A673 (cell line): ENCODE data around the gene PCDH17. TPM values are rescaled to one million over a fixed set of nuclear protein-coding genes. Genes with fewer than 3 reads are reported as not detected.

ENCODE experiments used
- BruUV-seq: library from RNA; stranded (reverse); fragments of 400-500 nt; replicated peaks from 2 replicates; lab custom pipeline; 2021; lab: Mats Ljungman, UMichigan
- CTCF ChIA-PET: fragments of 300-600 bp; sonication (Branson Sonifier 250); formaldehyde crosslinking; loops from one replicate; lab custom pipeline; 2022; ENCODE audit warnings: antibody characterized with exemption; lab: Charles Lee
- POLR2A ChIA-PET: fragments of 300-600 bp; sonication (Branson Sonifier 250); formaldehyde crosslinking; loops from one replicate; lab custom pipeline; 2022; ENCODE audit warnings: antibody characterized with exemption; ENCODE audit not compliant: low non-redundant PET; lab: Charles Lee
- DNase-seq: peaks from one replicate; pipeline ENCODE4 v3.0.0-alpha.2; 2015; ENCODE audit warnings: low spot score
- H3K27ac ChIP-seq: fragments of 200-600 bp; sonication (generic); 2 replicates; pipeline ENCODE4 v1.5.1; 2016; ENCODE audit warnings: mixed run types, low read depth, mild to moderate bottlenecking, mixed read lengths, antibody characterized with exemption, low read length; ENCODE audit not compliant: poor library complexity, severe bottlenecking
- H3K27me3 ChIP-seq: fragments of 200-600 bp; sonication (generic); replicated peaks from 2 replicates; pipeline ENCODE4 v1.6.1; 2017; ENCODE audit warnings: mixed run types, low read depth, mild to moderate bottlenecking, mixed read lengths, antibody characterized with exemption, low read length; ENCODE audit not compliant: insufficient read depth, poor library complexity
- H3K36me3 ChIP-seq: fragments of 200-600 bp; sonication (generic); 2 replicates; pipeline ENCODE4 v1.6.1; 2016; ENCODE audit warnings: mixed run types, mild to moderate bottlenecking, mixed read lengths, antibody characterized with exemption, low read length; ENCODE audit not compliant: insufficient read depth, poor library complexity, severe bottlenecking
- H3K4me1 ChIP-seq: fragments of 200-600 bp; sonication (generic); 2 replicates; pipeline ENCODE4 v1.6.1; 2017; ENCODE audit warnings: mixed run types, mild to moderate bottlenecking, mixed read lengths, antibody characterized with exemption, low read length; ENCODE audit not compliant: insufficient read depth, poor library complexity, severe bottlenecking
- H3K4me3 ChIP-seq: fragments of 200-600 bp; sonication (generic); 2 replicates; pipeline ENCODE4 v1.5.1; 2016; ENCODE audit warnings: low read depth, mixed run types, mild to moderate bottlenecking, mixed read lengths, low read length; ENCODE audit not compliant: poor library complexity, severe bottlenecking
- H3K9me3 ChIP-seq: fragments of 200-600 bp; sonication (generic); 2 replicates; pipeline ENCODE4 v1.6.1; 2016; ENCODE audit warnings: mixed run types, low read depth, mild to moderate bottlenecking, mixed read lengths, antibody characterized with exemption, low read length; ENCODE audit not compliant: poor library complexity, severe bottlenecking
- EZH2 ChIP-seq: fragments of 200-600 bp; sonication (generic); IDR thresholded peaks from 2 replicates; pipeline ENCODE4 v1.6.1; 2017; ENCODE audit warnings: borderline replicate concordance, low read depth, mild to moderate bottlenecking, mixed read lengths, antibody characterized with exemption, low read length; ENCODE audit not compliant: poor library complexity, severe bottlenecking
- intact Hi-C: fragments of 100-400 bp; cut with micrococcal nuclease; formaldehyde crosslinking; loops from one replicate; pipeline ENCODE4 v1.10.0; 2022; ENCODE audit not compliant: unreplicated experiment
- total RNA-seq: library from RNA; stranded (reverse); gene quantifications from 2 replicates; pipeline ENCODE4 v1.2.3, GENCODE V29; 2021
- TF ChIP-seq, protein P1 (sequence below): fragments of 300-800, 200-600 bp; sonication (generic); conservative IDR thresholded peaks from 2 replicates; pipeline ENCODE4 v1.5.1; 2017; ENCODE audit warnings: low read depth, mild to moderate bottlenecking, antibody characterized with exemption, low read length, moderate library complexity, mixed read lengths

The PCDH17 gene
- total RNA-seq, 1 experiment from 2014 or later = 79.5 TPM

DNA sequence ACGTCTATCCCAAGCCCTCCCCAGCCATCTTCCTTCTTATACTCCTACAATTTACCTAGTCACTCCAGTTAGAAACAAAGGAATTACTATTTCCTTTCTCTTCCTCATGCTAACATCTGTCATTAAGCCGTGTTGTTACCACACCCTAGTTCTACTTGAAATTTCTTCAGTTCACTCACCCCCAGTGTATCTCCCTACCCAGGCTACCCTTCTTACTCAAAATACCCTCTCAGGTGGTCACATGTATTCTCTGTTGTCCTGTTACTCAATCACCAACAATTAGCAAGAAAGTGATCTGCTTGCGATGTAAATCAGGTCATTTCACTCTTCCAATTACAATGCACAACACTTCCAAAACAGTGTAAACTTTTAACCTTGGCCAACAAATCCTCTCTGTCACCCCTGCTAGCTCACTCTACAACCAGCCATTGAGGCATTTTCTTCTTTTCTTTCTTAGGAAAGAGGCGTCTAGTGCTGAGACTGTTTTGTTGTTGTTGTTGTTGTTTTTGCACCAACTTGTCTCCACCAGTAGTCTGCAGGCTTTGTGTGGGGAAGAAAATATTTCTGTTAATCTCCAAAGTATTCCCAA is 50.7 kb downstream of the PCDH17 start:
- ChIA-PET POLR2A (no interaction called here), CTCF (no interaction called here)
- no peak for TF ChIP-seq EZH2
- TF ChIP-seq, protein P1, sequence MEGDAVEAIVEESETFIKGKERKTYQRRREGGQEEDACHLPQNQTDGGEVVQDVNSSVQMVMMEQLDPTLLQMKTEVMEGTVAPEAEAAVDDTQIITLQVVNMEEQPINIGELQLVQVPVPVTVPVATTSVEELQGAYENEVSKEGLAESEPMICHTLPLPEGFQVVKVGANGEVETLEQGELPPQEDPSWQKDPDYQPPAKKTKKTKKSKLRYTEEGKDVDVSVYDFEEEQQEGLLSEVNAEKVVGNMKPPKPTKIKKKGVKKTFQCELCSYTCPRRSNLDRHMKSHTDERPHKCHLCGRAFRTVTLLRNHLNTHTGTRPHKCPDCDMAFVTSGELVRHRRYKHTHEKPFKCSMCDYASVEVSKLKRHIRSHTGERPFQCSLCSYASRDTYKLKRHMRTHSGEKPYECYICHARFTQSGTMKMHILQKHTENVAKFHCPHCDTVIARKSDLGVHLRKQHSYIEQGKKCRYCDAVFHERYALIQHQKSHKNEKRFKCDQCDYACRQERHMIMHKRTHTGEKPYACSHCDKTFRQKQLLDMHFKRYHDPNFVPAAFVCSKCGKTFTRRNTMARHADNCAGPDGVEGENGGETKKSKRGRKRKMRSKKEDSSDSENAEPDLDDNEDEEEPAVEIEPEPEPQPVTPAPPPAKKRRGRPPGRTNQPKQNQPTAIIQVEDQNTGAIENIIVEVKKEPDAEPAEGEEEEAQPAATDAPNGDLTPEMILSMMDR = no peak
- BruUV-seq = no TSS peak
- peaks cover 32% of the 10 kb centered on the region for H3K36me3 ChIP-seq
- intact Hi-C loops = no loop called here
- no peak for DNase-seq
- H3K4me1 ChIP-seq = no peaks in the 10 kb centered on the region
- no peak overlapping the region for H3K27ac ChIP-seq
- no peaks in the 10 kb centered on the region for H3K9me3 ChIP-seq
- no peak overlapping the region for H3K4me3 ChIP-seq
- H3K27me3 ChIP-seq = no peaks in the 10 kb centered on the region

GRCh38 chr13:57698851-57699250 is 67.3 kb downstream of the PCDH17 start:
- intact Hi-C loops = no loop called here
- BruUV-seq = no TSS peak
- Histone ChIP-seq H3K27ac (no peak overlapping the region), H3K9me3 (no peaks in the 10 kb centered on the region), H3K4me3 (no peak overlapping the region), H3K27me3 (no peaks in the 10 kb centered on the region), H3K36me3 (no peaks in the 10 kb centered on the region), H3K4me1 (no peaks in the 10 kb centered on the region)
- no peak for TF ChIP-seq EZH2
- TF ChIP-seq, protein P1 = no peak
- ChIA-PET POLR2A (no interaction called here), CTCF (no interaction called here)
- no peak for DNase-seq

- no peaks in the 10 kb centered on the region for H3K4me1 ChIP-seq
- POLR2A ChIA-PET = no interaction called here
- H3K4me3 ChIP-seq = no peak overlapping the region
- H3K27ac ChIP-seq = no peak overlapping the region
- TF ChIP-seq, protein P1 = no peak
- no peak for TF ChIP-seq EZH2
- DNase-seq = no peak
- BruUV-seq = no TSS peak
- H3K27me3 ChIP-seq = no peaks in the 10 kb centered on the region
- H3K36me3 ChIP-seq = no peaks in the 10 kb centered on the region
- intact Hi-C loops = no loop called here
- no peaks in the 10 kb centered on the region for H3K9me3 ChIP-seq
- CTCF ChIA-PET = no interaction called here
Measured at GRCh38 chr13:57704031-57704430, 72.5 kb downstream of the PCDH17 start.
